PC-3 (cell line): ENCODE measurements around the gene SIGLEC10.

ENCODE experiments used
- CTCF ChIP-seq: fragments of 300-600 bp; sonication (generic); conservative IDR thresholded peaks from 2 replicates; pipeline ENCODE4 v1.5.1; 2017; ENCODE audit warnings: antibody characterized with exemption, low read depth, mild to moderate bottlenecking, low read length
- EZH2 ChIP-seq: fragments of 300-600 bp; sonication (generic); IDR thresholded peaks from one replicate; pipeline ENCODE4 v1.6.1; 2017; ENCODE audit warnings: antibody characterized with exemption, mild to moderate bottlenecking, low read length; ENCODE audit not compliant: unreplicated experiment
- EZH2phosphoT487 ChIP-seq: fragments of 300-600 bp; sonication (generic); IDR thresholded peaks from 2 replicates; pipeline ENCODE4 v1.6.1; 2018; ENCODE audit warnings: mild to moderate bottlenecking, antibody characterized with exemption, low read length, borderline replicate concordance

- TF ChIP-seq CTCF (no peak), EZH2 (no peak), EZH2phosphoT487 (no peak)
Observed at GRCh38 chr19:51377422-51377821, 40.0 kb downstream of the SIGLEC10 start.
